Panc1 (cell line): Measurements from ENCODE around the gene ROCK2. TPM values are rescaled to one million over a fixed set of nuclear protein-coding genes. Genes with fewer than 3 reads are reported as not detected.

Experiments
- ATAC-seq: fragments of 200-7000 bp; cut with Tn5 transposase; 2 replicates; pipeline ENCODE4 v1.9.1; 2020; ENCODE audit warnings: mild to moderate bottlenecking, moderate library complexity
- BruUV-seq: library from RNA; stranded (reverse); fragments of 400-500 nt; replicated peaks from 2 replicates; lab custom pipeline; 2021; lab: Mats Ljungman, UMichigan
- CTCF ChIA-PET: fragments of 300-600 bp; sonication (Branson Sonifier 250); formaldehyde crosslinking; loops from one replicate; lab custom pipeline; 2022; ENCODE audit warnings: antibody characterized with exemption; lab: Charles Lee
- POLR2A ChIA-PET: fragments of 300-600 bp; sonication (Branson Sonifier 250); formaldehyde crosslinking; loops from one replicate; lab custom pipeline; 2022; ENCODE audit warnings: antibody characterized with exemption; lab: Charles Lee
- DNase-seq: peaks from one replicate; pipeline ENCODE4 v3.0.0-alpha.2; 2010; ENCODE audit warnings: low read depth, low spot score
- H3K27ac ChIP-seq: 2 replicates; pipeline ENCODE4 v1.5.1; 2011; ENCODE audit warnings: mild to moderate bottlenecking, low read length, inconsistent platforms
- H3K27me3 ChIP-seq: fragments of 200-500 bp; sonication (Bioruptor generic); 2 replicates; pipeline ENCODE4 v1.6.0; 2014; ENCODE audit warnings: low read length, inconsistent platforms; ENCODE audit not compliant: control insufficient read depth, insufficient read depth
- H3K36me3 ChIP-seq: fragments of 200-500 bp; sonication (Bioruptor generic); 2 replicates; pipeline ENCODE4 v1.5.1; 2014; ENCODE audit warnings: inconsistent platforms, mild to moderate bottlenecking, low read length, moderate library complexity; ENCODE audit not compliant: control insufficient read depth, insufficient read depth
- H3K4me1 ChIP-seq: 2 replicates; pipeline ENCODE4 v1.5.1; 2011; ENCODE audit warnings: inconsistent platforms, mild to moderate bottlenecking, low read length, moderate library complexity; ENCODE audit not compliant: control insufficient read depth, insufficient read depth
- H3K4me3 ChIP-seq, 2 experiments: 2 replicates each; pipeline ENCODE4 v1.5.1; 2011 to 2012; ENCODE audit warnings: low read depth in 2 of 2, low read length in 2 of 2, mild to moderate bottlenecking in 2 of 2, inconsistent platforms in 1 of 2, moderate library complexity in 1 of 2
- H3K9me3 ChIP-seq: fragments of 200-500 bp; sonication (Bioruptor generic); 2 replicates; pipeline ENCODE4 v1.5.1; 2014; ENCODE audit warnings: low read depth, mild to moderate bottlenecking, inconsistent platforms, low read length, moderate library complexity; ENCODE audit not compliant: control insufficient read depth, insufficient read depth
- CTCF ChIP-seq: fragments of 450-650 bp; IDR thresholded peaks from 2 replicates; pipeline ENCODE4 v1.5.1; 2017; ENCODE audit warnings: mild to moderate bottlenecking
- POLR2AphosphoS5 ChIP-seq: IDR thresholded peaks from 2 replicates; pipeline ENCODE4 v1.6.1; 2012; ENCODE audit warnings: mild to moderate bottlenecking, low read depth, low read length, moderate library complexity
- REST ChIP-seq, 2 experiments: IDR thresholded peaks; 2 replicates each; pipeline ENCODE4 v1.6.1; 2011 to 2012; ENCODE audit warnings: low read depth in 2 of 2, control low read depth in 1 of 2, low read length in 1 of 2, mild to moderate bottlenecking in 1 of 2, moderate library complexity in 1 of 2; ENCODE audit not compliant: insufficient read depth in 1 of 2
- SIN3A ChIP-seq: IDR thresholded peaks from 2 replicates; pipeline ENCODE4 v1.6.1; 2012; ENCODE audit warnings: low read depth, mild to moderate bottlenecking, low read length, moderate library complexity, borderline replicate concordance; ENCODE audit not compliant: insufficient read depth
- TCF7L2 ChIP-seq: IDR thresholded peaks from 2 replicates; pipeline ENCODE4 v1.6.1; 2011; ENCODE audit warnings: mild to moderate bottlenecking, low read depth, low read length, inconsistent platforms
- in situ Hi-C: cut with HindIII; loops from 2 replicates; pipeline ENCODE4 v1.10.0; 2016; ENCODE audit warnings: low sequenced_read_pairs, low pct_unique_long_range_greater_than_20kb
- intact Hi-C: fragments of 100-400 bp; cut with micrococcal nuclease; formaldehyde crosslinking; loops from one replicate; pipeline ENCODE4 v1.10.0; 2022; ENCODE audit not compliant: unreplicated experiment
- total RNA-seq: library from RNA; stranded (reverse); gene quantifications from one replicate; pipeline ENCODE4 v1.2.1, GENCODE V29; 2021; ENCODE audit not compliant: unreplicated experiment

The ROCK2 gene
- total RNA-seq, 1 experiment from 2014 or later, result 47.9 TPM

GRCh38 chr2:11370377-11371091, 26.1 kb upstream of the ROCK2 start:
- intact Hi-C loops, result no loop called here
- no peak overlapping the region for H3K4me3 ChIP-seq
- no peaks in the 10 kb centered on the region for H3K9me3 ChIP-seq
- no peak overlapping the region for H3K27ac ChIP-seq
- no peak for DNase-seq
- POLR2A ChIA-PET, result no interaction called here
- H3K4me1 ChIP-seq, result peaks cover 14% of the 10 kb centered on the region
- no peaks in the 10 kb centered on the region for H3K27me3 ChIP-seq
- H3K36me3 ChIP-seq, result no peaks in the 10 kb centered on the region
- in situ Hi-C loops, result no loop called here
- no peak for ATAC-seq
- CTCF ChIA-PET, result no interaction called here
- BruUV-seq, result no TSS peak
- TF ChIP-seq CTCF (no peak), REST (IDR thresholded peaks at IDR 0.05; ENCODE audit: insufficient read depth in 1 of 2, low read depth in 2 of 2, low read length in 1 of 2) (no peak), TCF7L2 (no peak), SIN3A (no peak), POLR2AphosphoS5 (no peak)

GRCh38 chr2:11368059-11368572, 23.7 kb upstream of the ROCK2 start:
- ChIA-PET POLR2A (no interaction called here), CTCF (no interaction called here)
- no peaks in the 10 kb centered on the region for H3K9me3 ChIP-seq
- H3K4me1 ChIP-seq, result no peaks in the 10 kb centered on the region; the same call in 1 of the 2 replicates
- no peaks in the 10 kb centered on the region for H3K36me3 ChIP-seq
- ATAC-seq (no peak), DNase-seq (no peak)
- no peak overlapping the region for H3K27ac ChIP-seq
- in situ Hi-C loops, result no loop called here
- TF ChIP-seq POLR2AphosphoS5 (no peak), SIN3A (no peak), TCF7L2 (no peak), REST (IDR thresholded peaks at IDR 0.05; ENCODE audit: insufficient read depth in 1 of 2, low read depth in 2 of 2, low read length in 1 of 2) (no peak), CTCF (no peak)
- intact Hi-C loops, result no loop called here
- no peak overlapping the region for H3K4me3 ChIP-seq
- H3K27me3 ChIP-seq, result no peaks in the 10 kb centered on the region
- no TSS peak for BruUV-seq
